Measurements from ENCODE around the gene NDUFA6. TPM values are rescaled to one million over a fixed set of nuclear protein-coding genes. Genes with fewer than 3 reads are reported as not detected.

NDUFA6 gene
- total RNA-seq, 1 donor from 2014 or later, result 34.2 TPM

Other genes with a start within 250 kb of the NDUFA6 start
- gene SHISA8, start 175.7 kb downstream of the NDUFA6 start, total RNA-seq (ENCODE audit: insufficient read depth, low replicate concordance), result not detected
- gene TNFRSF13C, start 164.0 kb downstream of the NDUFA6 start, total RNA-seq (ENCODE audit: insufficient read depth, low replicate concordance), result 0.48 TPM
- gene CENPM, start 143.6 kb downstream of the NDUFA6 start, total RNA-seq (ENCODE audit: insufficient read depth, low replicate concordance), result not detected
- 0.48 TPM for gene SEPTIN3, start 121.3 kb downstream of the NDUFA6 start, total RNA-seq (ENCODE audit: insufficient read depth, low replicate concordance)
- 6.0 TPM for gene WBP2NL, start 92.0 kb downstream of the NDUFA6 start, total RNA-seq (ENCODE audit: insufficient read depth, low replicate concordance)
- 34.9 TPM for gene NAGA, start 20.0 kb downstream of the NDUFA6 start, total RNA-seq (ENCODE audit: insufficient read depth, low replicate concordance)
- 15.4 TPM for gene PHETA2, start 16.5 kb downstream of the NDUFA6 start, total RNA-seq (ENCODE audit: insufficient read depth, low replicate concordance)
- 0.96 TPM for gene SMDT1, start 11.1 kb downstream of the NDUFA6 start, total RNA-seq (ENCODE audit: insufficient read depth, low replicate concordance)
- gene CYP2D6, start 40.0 kb upstream of the NDUFA6 start, total RNA-seq (ENCODE audit: insufficient read depth, low replicate concordance), result 1.2 TPM
- 15.2 TPM for gene TCF20, start 179.9 kb upstream of the NDUFA6 start, total RNA-seq (ENCODE audit: insufficient read depth, low replicate concordance)

All from umbilical cord (tissue), 1 donor.